Rectal smooth muscle tissue (tissue), 1 donor: ENCODE results near the gene TUBB6.

Source experiments
- H3K27ac ChIP-seq: one replicate; pipeline ENCODE4 v1.7.0; 2013; ENCODE audit warnings: low read depth, low read length, inconsistent platforms
- H3K27me3 ChIP-seq: one replicate; pipeline ENCODE4 v1.7.0; 2013; ENCODE audit warnings: low read length; ENCODE audit not compliant: control insufficient read depth, insufficient read depth
- H3K36me3 ChIP-seq: one replicate; pipeline ENCODE4 v1.7.0; 2013; ENCODE audit warnings: low read length; ENCODE audit not compliant: control insufficient read depth, insufficient read depth
- H3K4me1 ChIP-seq: one replicate; pipeline ENCODE4 v1.7.0; 2013; ENCODE audit warnings: low read length; ENCODE audit not compliant: control insufficient read depth, insufficient read depth
- H3K4me3 ChIP-seq: one replicate; pipeline ENCODE4 v1.7.0; 2013; ENCODE audit warnings: low read length
- H3K9ac ChIP-seq: one replicate; pipeline ENCODE4 v1.7.0; 2013; ENCODE audit warnings: low read length

TUBB6 gene

DNA sequence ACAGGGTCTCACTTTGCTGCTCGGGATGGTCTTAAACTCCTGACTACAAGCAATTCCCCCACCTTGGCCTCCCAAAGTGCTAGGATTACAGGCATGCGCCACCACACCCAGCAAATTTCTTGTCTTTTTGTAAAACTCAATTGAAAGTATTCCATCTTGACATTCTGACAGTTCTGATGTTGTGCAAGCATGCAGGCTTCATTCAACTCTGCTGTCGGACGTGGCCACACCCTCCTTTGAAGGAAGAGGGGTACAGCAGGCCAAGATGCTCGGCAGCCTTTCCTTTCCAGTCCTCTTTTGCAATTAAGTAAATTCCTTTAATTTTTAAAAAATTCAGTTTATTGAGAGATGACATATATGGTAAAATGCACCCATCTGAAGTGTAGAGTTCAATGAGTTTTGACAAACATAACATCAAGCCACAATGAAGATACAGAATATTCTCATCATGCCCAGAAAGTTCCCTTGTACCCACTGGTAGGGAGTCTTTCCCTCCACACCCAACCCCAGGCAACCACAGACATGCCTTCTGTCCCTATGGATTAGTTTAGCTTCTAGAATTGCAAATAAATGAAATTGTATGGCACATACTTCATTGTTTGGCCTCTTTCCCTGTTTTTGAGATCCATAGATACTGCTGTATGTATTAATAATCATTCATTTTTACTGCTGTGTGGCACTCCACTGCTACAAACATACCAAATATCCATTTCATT lies 33.1 kb downstream of the TUBB6 start:
- Histone ChIP-seq H3K27me3 (no peaks in the 10 kb centered on the region), H3K27ac (no peak overlapping the region), H3K4me3 (no peak overlapping the region), H3K4me1 (peaks cover 2% of the 10 kb centered on the region), H3K36me3 (peaks cover 34% of the 10 kb centered on the region), H3K9ac (no peak overlapping the region)

DNA sequence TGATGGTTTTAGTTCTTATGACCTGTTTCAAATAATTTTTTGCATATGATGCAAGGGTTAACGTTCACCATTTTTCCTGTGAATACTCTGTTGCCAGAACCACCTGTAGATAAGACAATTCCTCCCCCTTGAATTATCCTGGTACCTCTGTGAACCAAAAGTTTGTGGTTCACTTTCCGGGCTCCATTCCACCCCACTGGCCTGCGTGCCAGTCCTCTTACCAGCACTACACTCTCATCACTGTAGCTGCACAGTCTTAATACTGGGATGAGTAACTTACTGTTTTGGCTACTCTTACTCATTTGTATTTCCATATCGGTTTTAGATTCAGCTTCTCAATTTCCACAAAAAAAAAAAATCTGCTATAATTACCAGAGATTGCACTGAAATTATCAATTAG lies 34.6 kb downstream of the TUBB6 start:
- Histone ChIP-seq H3K4me3 (no peak overlapping the region), H3K9ac (no peak overlapping the region), H3K36me3 (peaks cover 31% of the 10 kb centered on the region), H3K27ac (no peak overlapping the region), H3K27me3 (no peaks in the 10 kb centered on the region), H3K4me1 (no peaks in the 10 kb centered on the region)

DNA sequence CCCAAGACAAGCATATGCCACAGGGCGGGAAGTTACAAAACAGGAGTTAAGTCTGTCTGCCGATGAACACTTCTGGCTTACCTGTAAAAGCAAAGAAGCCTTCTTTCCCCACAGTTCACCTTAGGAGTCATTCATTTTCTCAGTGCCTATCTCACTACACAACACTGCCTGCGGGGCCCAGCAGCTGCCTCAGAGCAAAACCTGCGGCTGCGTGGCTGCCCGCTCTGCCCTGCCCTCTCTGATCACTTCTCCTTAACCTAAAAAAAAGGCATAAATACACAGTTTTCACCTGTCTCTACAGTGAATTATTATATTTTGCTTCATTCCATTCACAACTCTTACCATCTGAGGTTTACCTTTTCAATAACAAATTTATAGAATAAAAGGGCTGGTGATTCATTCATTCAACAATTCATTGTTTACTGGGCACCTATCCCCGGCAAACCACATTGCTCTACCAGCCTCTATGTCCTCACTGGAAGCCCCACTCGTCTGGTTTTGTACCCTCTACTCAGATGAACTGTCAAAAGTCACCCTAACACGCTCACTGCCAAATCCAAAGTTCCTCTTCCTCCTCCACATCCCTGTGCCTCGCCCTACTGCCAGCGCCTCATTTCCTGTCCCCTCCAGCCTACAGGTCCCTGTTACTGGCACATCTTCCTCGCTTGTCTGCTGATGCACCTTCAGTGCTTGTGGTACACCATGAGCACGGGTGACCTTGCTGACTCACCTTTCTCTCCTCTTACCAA lies 37.6 kb downstream of the TUBB6 start:
- no peak overlapping the region for H3K4me3 ChIP-seq
- no peaks in the 10 kb centered on the region for H3K27me3 ChIP-seq
- no peak overlapping the region for H3K9ac ChIP-seq
- no peaks in the 10 kb centered on the region for H3K4me1 ChIP-seq
- peaks cover 37% of the 10 kb centered on the region for H3K36me3 ChIP-seq
- no peak overlapping the region for H3K27ac ChIP-seq

DNA sequence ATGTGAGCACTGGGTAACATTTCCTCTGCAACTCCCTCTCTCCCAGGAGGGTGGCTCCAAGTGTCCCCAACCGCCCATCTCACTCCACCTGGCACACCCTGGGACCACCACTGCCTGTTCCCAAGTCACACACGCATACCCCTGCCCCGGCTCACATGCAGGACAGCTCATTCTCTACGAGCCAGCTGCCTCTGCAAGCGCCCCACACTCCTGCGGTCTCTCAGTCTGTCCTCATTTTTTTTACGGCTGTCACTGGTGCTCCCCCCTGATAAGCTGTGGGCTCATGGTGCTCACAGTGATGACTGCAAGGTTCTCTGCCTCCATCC lies 38.2 kb downstream of the TUBB6 start:
- no peaks in the 10 kb centered on the region for H3K27me3 ChIP-seq
- H3K4me3 ChIP-seq = no peak overlapping the region
- H3K27ac ChIP-seq = no peak overlapping the region
- peaks cover 42% of the 10 kb centered on the region for H3K36me3 ChIP-seq
- H3K4me1 ChIP-seq = no peaks in the 10 kb centered on the region
- no peak overlapping the region for H3K9ac ChIP-seq

DNA sequence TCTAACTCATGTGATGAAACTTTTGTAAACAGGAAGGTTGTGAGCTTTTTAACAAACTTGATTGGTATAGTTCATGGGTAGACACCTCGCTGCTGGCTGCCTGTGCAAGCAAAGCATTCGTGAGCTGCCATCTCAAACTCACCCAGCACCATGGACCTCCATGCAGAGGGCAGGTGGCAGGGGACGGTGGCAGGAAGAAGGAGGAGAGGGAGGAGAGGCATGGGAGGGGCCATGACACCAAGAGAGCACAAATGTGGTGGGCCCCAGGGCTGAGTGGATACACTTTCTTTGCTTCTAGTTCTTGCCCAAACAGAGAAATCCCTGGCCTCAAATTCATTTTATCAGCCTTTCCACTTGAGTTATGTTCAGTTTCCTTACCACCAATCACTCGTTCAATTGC lies 39.9 kb downstream of the TUBB6 start:
- no peak overlapping the region for H3K27ac ChIP-seq
- H3K4me3 ChIP-seq = no peak overlapping the region
- no peaks in the 10 kb centered on the region for H3K27me3 ChIP-seq
- H3K36me3 ChIP-seq = peaks cover 49% of the 10 kb centered on the region
- H3K4me1 ChIP-seq = no peaks in the 10 kb centered on the region
- no peak overlapping the region for H3K9ac ChIP-seq

DNA sequence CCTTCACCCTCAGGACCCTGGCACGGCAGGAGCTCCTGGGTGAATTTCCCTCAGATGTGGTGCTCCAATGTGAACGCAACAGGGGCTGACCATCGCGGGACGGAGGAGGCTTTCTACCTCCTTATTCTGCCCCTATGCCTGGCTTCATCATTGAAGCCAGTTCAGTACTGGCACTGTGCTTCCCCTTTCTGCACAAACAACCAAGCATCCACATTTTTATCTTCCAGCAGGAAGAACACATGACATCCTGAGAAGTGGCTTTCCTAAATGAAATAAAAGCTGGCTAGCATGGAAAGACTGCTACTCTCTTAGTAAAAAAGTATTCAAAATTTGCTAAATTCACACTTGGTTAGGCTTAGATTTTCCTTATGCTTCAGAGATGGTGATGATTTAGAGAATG lies 44.1 kb downstream of the TUBB6 start:
- Histone ChIP-seq H3K9ac (no peak overlapping the region), H3K36me3 (peaks cover 37% of the 10 kb centered on the region), H3K4me1 (no peaks in the 10 kb centered on the region), H3K4me3 (no peak overlapping the region), H3K27ac (no peak overlapping the region), H3K27me3 (no peaks in the 10 kb centered on the region)

DNA sequence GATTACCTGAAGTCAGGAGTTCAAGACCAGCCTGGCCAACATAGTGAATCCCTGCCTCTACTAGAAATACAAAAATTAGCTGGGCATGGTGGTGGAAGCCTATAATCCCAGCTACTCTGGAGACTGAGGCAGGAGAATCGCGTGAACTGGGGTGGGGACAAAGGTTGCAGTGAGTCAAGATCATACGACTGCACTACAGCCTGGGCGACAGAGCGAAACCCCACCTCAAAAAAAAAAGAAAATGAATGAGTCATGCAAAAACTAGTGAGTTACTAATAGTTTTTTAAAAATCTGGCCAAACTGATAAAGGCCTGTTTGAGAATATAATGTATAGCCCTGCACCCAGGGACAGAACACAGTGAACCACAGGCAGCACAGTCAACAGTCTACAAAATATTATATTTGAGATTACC lies 51.5 kb downstream of the TUBB6 start:
- H3K4me3 ChIP-seq = no peak overlapping the region
- H3K27me3 ChIP-seq = no peaks in the 10 kb centered on the region
- H3K4me1 ChIP-seq = peaks cover 11% of the 10 kb centered on the region
- peaks cover 41% of the 10 kb centered on the region for H3K36me3 ChIP-seq
- no peak overlapping the region for H3K9ac ChIP-seq
- H3K27ac ChIP-seq = no peak overlapping the region

DNA sequence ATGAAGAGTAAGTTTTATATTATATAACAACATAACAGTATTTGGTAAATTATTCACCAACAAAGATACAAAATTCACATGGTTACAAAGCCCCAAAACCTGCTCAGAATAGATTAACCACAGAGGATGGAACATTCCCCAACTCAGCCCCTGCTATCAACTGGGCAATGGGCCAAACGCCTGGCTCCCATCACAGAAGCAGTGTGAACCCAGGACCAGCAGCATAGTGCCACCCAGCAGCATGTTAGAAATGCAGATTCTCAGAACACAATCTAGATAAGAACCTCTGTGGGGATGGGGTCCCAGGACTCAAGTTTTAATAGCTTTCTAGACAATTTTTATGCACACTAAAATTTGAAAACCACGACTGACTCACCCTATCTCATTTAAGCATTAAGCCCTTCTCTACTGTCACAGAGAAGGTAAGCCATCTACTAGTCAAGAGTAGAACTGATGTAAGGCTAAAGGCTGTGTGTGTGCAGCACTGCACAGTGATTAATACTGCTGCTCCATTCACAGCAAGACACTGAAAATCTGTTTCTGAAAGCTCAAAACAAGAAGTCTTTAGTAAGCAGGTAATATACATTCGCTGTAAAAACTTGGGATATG lies 53.8 kb downstream of the TUBB6 start:
- Histone ChIP-seq H3K9ac (no peak overlapping the region), H3K27me3 (no peaks in the 10 kb centered on the region), H3K36me3 (peaks cover 47% of the 10 kb centered on the region)

DNA sequence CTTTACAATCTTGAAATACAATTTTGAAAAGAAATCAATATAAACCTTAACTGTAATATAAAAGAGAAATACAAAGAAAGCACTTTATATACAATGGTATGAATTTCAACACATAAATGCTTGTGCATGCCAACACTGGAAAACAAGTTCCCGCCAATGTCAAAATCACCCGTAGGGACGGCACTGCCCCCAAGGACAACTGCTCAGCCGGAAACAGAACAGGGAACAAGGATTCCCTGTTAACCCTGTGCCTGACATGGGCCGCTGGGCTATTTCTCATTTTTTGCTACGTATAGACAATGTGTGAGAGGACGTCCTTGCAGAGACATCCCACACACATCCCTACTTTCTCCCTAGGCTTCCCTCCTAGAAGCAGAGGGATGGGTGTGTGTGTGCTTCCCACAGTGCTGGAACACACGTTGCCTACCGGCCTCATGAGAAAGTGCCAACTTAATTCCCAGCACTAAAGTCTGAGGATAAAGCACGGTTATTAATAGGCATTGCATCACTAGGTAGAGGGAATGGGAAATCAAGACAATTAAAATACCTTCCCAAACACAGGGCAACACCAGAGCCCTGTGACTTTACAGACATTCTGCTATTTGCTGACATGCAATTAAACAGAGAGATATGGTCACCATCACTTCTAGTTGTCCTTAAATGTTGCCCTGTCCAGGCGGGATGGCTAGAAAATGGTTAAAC lies 54.6 kb downstream of the TUBB6 start:
- Histone ChIP-seq H3K4me1 (peaks cover 11% of the 10 kb centered on the region), H3K27ac (no peak overlapping the region), H3K27me3 (no peaks in the 10 kb centered on the region), H3K36me3 (peaks cover 50% of the 10 kb centered on the region), H3K9ac (no peak overlapping the region), H3K4me3 (no peak overlapping the region)

More for the DNA sequence above, 53.8 kb downstream of the TUBB6 start:
- Histone ChIP-seq H3K4me3 (no peak overlapping the region), H3K27ac (no peak overlapping the region), H3K4me1 (peaks cover 11% of the 10 kb centered on the region)

- no peak overlapping the region for H3K27ac ChIP-seq
- peaks cover 41% of the 10 kb centered on the region for H3K36me3 ChIP-seq
Observed at GRCh38 chr18:12366379-12366778, 58.3 kb downstream of the TUBB6 start.

DNA sequence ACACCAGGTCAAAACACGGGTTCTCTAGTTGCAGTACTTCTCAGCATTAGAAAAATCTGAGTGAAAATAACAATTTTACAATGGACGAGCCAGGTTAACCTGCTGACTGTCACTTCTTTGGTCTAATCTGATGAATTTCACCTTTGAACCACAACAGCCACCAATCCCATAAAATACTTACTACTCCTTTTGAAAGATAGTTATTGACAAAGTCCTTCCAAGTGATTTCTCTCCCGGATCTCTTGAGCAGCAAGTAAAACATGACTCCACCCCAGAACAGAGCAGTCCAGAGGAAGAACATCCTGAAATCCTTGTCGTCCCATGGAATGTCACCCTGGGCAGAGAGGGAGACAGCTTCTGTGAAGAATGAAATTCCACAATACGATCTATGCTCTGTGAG lies 58.7 kb downstream of the TUBB6 start:
- Histone ChIP-seq H3K36me3 (peaks cover 40% of the 10 kb centered on the region), H3K4me3 (no peak overlapping the region), H3K9ac (no peak overlapping the region), H3K27ac (no peak overlapping the region), H3K4me1 (peaks cover 11% of the 10 kb centered on the region), H3K27me3 (no peaks in the 10 kb centered on the region)

More at GRCh38 chr18:12366379-12366778, 58.3 kb downstream of the TUBB6 start:
- Histone ChIP-seq H3K9ac (no peak overlapping the region), H3K4me3 (no peak overlapping the region), H3K27me3 (no peaks in the 10 kb centered on the region), H3K4me1 (peaks cover 11% of the 10 kb centered on the region)

GRCh38 chr18:12369211-12369610 lies 61.2 kb downstream of the TUBB6 start:
- H3K4me1 ChIP-seq = no peaks in the 10 kb centered on the region
- H3K27me3 ChIP-seq = no peaks in the 10 kb centered on the region
- H3K9ac ChIP-seq = no peak overlapping the region
- peaks cover 25% of the 10 kb centered on the region for H3K36me3 ChIP-seq
- H3K4me3 ChIP-seq = no peak overlapping the region
- H3K27ac ChIP-seq = no peak overlapping the region
